Fibroblast of skin of right biceps (primary cell): Measurements from ENCODE around the gene IGSF11.
"Not testable (repeated sequence)": the region's sequence is repeated elsewhere in the genome, so short reads cannot be mapped to it uniquely, and the experiment has no call there.

Source experiments
- DNase-seq: peaks from one replicate; pipeline ENCODE4 v3.0.0-alpha.2; 2013

The IGSF11 gene

GRCh38 chr3:118863731-118864322 lies 170.8 kb downstream of the IGSF11 start:
- no peak for DNase-seq

DNA sequence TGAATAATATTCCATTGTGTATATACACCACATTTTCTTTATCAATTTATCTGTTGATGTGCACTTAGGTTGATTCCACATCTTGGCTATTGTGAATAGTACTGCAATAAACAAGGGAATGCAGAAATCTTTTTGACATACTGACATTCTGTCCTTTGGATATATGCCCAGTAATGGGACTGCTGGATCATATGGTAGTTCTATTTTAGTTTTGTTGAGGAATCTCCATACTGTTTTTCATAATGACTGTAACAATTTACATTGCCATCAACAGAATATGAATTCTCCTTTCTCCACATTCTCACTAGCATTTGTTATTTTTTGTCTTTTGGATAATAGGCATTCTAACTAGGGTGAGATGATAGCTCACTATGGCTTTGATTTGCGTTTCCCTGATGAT lies 174.7 kb downstream of the IGSF11 start:
- DNase-seq, result no peak

GRCh38 chr3:118851466-118852193 lies 183.0 kb downstream of the IGSF11 start:
- not testable (repeated sequence) for DNase-seq

- no peak for DNase-seq
Measured at GRCh38 chr3:118850687-118851086, 184.0 kb downstream of the IGSF11 start.
